T-helper 2 cell treated with Interferon-gamma antibody and Interleukin-4, amounts not matched to agents 5 μg/mL and 100 μg/mL, for 36 hours (primary cell): ENCODE data around the gene P3R3URF.

Experiments
- DNase-seq: peaks from one replicate; pipeline ENCODE4 v3.0.0; 2021; ENCODE audit warnings: low spot score
- H3K27ac Mint-ChIP-seq: one replicate; pipeline ENCODE4 v1.8.0; 2021; ENCODE audit warnings: mild to moderate bottlenecking, mixed read lengths
- H3K27me3 Mint-ChIP-seq: one replicate; pipeline ENCODE4 v1.8.0; 2021; ENCODE audit warnings: low read depth, mixed read lengths
- H3K36me3 Mint-ChIP-seq: one replicate; pipeline ENCODE4 v1.8.0; 2021; ENCODE audit warnings: low read depth, mixed read lengths
- H3K4me1 Mint-ChIP-seq: one replicate; pipeline ENCODE4 v1.8.0; 2021; ENCODE audit warnings: low read depth, mixed read lengths
- H3K4me3 Mint-ChIP-seq: one replicate; pipeline ENCODE4 v1.8.0; 2022; ENCODE audit warnings: mild to moderate bottlenecking, moderate library complexity, mixed read lengths
- H3K9me3 Mint-ChIP-seq: one replicate; pipeline ENCODE4 v1.8.0; 2021; ENCODE audit warnings: mixed read lengths

P3R3URF gene

GRCh38 chr1:46148318-46148717, 28.0 kb downstream of the P3R3URF start:
- no peaks in the 10 kb centered on the region for H3K36me3 Mint-ChIP-seq
- no peaks in the 10 kb centered on the region for H3K4me1 Mint-ChIP-seq
- H3K9me3 Mint-ChIP-seq: no peaks in the 10 kb centered on the region
- no peak for DNase-seq
- H3K27me3 Mint-ChIP-seq: no peaks in the 10 kb centered on the region
- no peak overlapping the region for H3K27ac Mint-ChIP-seq
- H3K4me3 Mint-ChIP-seq: no peak overlapping the region

- Mint-ChIP-seq H3K36me3 (no peaks in the 10 kb centered on the region), H3K9me3 (no peaks in the 10 kb centered on the region), H3K27me3 (peaks cover 29% of the 10 kb centered on the region), H3K4me1 (peaks cover 13% of the 10 kb centered on the region), H3K27ac (no peak overlapping the region), H3K4me3 (no peak overlapping the region)
- DNase-seq: no peak
These were observed 38.4 kb downstream of the P3R3URF start for GRCh38 chr1:46137916-46138315.

GRCh38 chr1:46136711-46137110, 39.6 kb downstream of the P3R3URF start:
- no peak overlapping the region for H3K27ac Mint-ChIP-seq

GRCh38 chr1:46134660-46135331, 41.5 kb downstream of the P3R3URF start:
- no peak for DNase-seq

More at GRCh38 chr1:46136711-46137110, 39.6 kb downstream of the P3R3URF start:
- Mint-ChIP-seq H3K36me3 (peaks cover 2% of the 10 kb centered on the region), H3K4me3 (no peak overlapping the region), H3K4me1 (peaks cover 18% of the 10 kb centered on the region), H3K9me3 (no peaks in the 10 kb centered on the region), H3K27me3 (peaks cover 38% of the 10 kb centered on the region)
- DNase-seq: no peak

GRCh38 chr1:46133781-46134350, 42.4 kb downstream of the P3R3URF start:
- peaks cover 30% of the 10 kb centered on the region for H3K4me1 Mint-ChIP-seq
- no peaks in the 10 kb centered on the region for H3K9me3 Mint-ChIP-seq
- no peak overlapping the region for H3K27ac Mint-ChIP-seq
- DNase-seq: no peak
- H3K36me3 Mint-ChIP-seq: peaks cover 2% of the 10 kb centered on the region
- H3K4me3 Mint-ChIP-seq: peak overlapping the region; percentile 95
- H3K27me3 Mint-ChIP-seq: peaks cover 56% of the 10 kb centered on the region

More at GRCh38 chr1:46134660-46135331, 41.5 kb downstream of the P3R3URF start:
- Mint-ChIP-seq H3K4me1 (peaks cover 30% of the 10 kb centered on the region), H3K27me3 (peaks cover 51% of the 10 kb centered on the region), H3K36me3 (peaks cover 2% of the 10 kb centered on the region), H3K27ac (no peak overlapping the region), H3K4me3 (no peak overlapping the region), H3K9me3 (no peaks in the 10 kb centered on the region)

GRCh38 chr1:46133181-46133658, 43.1 kb downstream of the P3R3URF start:
- Mint-ChIP-seq H3K27ac (peak overlapping the region; percentile 98), H3K27me3 (peaks cover 54% of the 10 kb centered on the region), H3K4me3 (peak overlapping the region; percentile 95), H3K9me3 (no peaks in the 10 kb centered on the region), H3K4me1 (peaks cover 30% of the 10 kb centered on the region), H3K36me3 (peaks cover 2% of the 10 kb centered on the region)
- DNase-seq: no peak

- H3K27me3 Mint-ChIP-seq: peaks cover 59% of the 10 kb centered on the region
- H3K4me1 Mint-ChIP-seq: peaks cover 30% of the 10 kb centered on the region
- peak; percentile 95 for DNase-seq
- H3K36me3 Mint-ChIP-seq: peaks cover 2% of the 10 kb centered on the region
- H3K27ac Mint-ChIP-seq: peak within 1 kb of the TSS; percentile 98
- H3K9me3 Mint-ChIP-seq: no peaks in the 10 kb centered on the region
- H3K4me3 Mint-ChIP-seq: peak within 1 kb of the TSS; percentile 95
These were observed 43.6 kb downstream of the P3R3URF start, which contains the start of gene PIK3R3 for GRCh38 chr1:46132529-46133180. Gene PIK3R3, minus strand, starts transcription at chr1:46132629. Its CDS starts 677 bp downstream, at chr1:46131952.

- no peaks in the 10 kb centered on the region for H3K9me3 Mint-ChIP-seq
- peak overlapping the region; percentile 98 for H3K27ac Mint-ChIP-seq
- peak; percentile 15 for DNase-seq
- peak overlapping the region; percentile 95 for H3K4me3 Mint-ChIP-seq
- peaks cover 30% of the 10 kb centered on the region for H3K4me1 Mint-ChIP-seq
- H3K27me3 Mint-ChIP-seq: peaks cover 59% of the 10 kb centered on the region
- peaks cover 2% of the 10 kb centered on the region for H3K36me3 Mint-ChIP-seq
These were observed 44.4 kb downstream of the P3R3URF start for GRCh38 chr1:46131712-46132528.

- Mint-ChIP-seq H3K27ac (no peak overlapping the region), H3K4me3 (peak overlapping the region; percentile 95), H3K4me1 (peaks cover 30% of the 10 kb centered on the region), H3K27me3 (peaks cover 57% of the 10 kb centered on the region), H3K9me3 (no peaks in the 10 kb centered on the region), H3K36me3 (peaks cover 2% of the 10 kb centered on the region)
- DNase-seq: no peak
These were observed 45.2 kb downstream of the P3R3URF start for GRCh38 chr1:46131093-46131492.

GRCh38 chr1:46130606-46131005, 45.7 kb downstream of the P3R3URF start:
- Mint-ChIP-seq H3K4me3 (peak overlapping the region; percentile 6), H3K4me1 (peaks cover 30% of the 10 kb centered on the region), H3K9me3 (no peaks in the 10 kb centered on the region), H3K27ac (no peak overlapping the region), H3K36me3 (peaks cover 2% of the 10 kb centered on the region), H3K27me3 (peaks cover 59% of the 10 kb centered on the region)
- DNase-seq: no peak

GRCh38 chr1:46130121-46130520, 46.2 kb downstream of the P3R3URF start:
- Mint-ChIP-seq H3K27ac (no peak overlapping the region), H3K36me3 (peaks cover 2% of the 10 kb centered on the region), H3K27me3 (peaks cover 58% of the 10 kb centered on the region), H3K4me3 (no peak overlapping the region), H3K4me1 (peaks cover 30% of the 10 kb centered on the region), H3K9me3 (no peaks in the 10 kb centered on the region)
- DNase-seq: no peak

- H3K4me3 Mint-ChIP-seq: no peak overlapping the region
- DNase-seq: no peak
- peaks cover 21% of the 10 kb centered on the region for H3K4me1 Mint-ChIP-seq
- H3K9me3 Mint-ChIP-seq: no peaks in the 10 kb centered on the region
- peaks cover 54% of the 10 kb centered on the region for H3K27me3 Mint-ChIP-seq
- peaks cover 2% of the 10 kb centered on the region for H3K36me3 Mint-ChIP-seq
- no peak overlapping the region for H3K27ac Mint-ChIP-seq
These were observed 47.9 kb downstream of the P3R3URF start for GRCh38 chr1:46128344-46128743.
